ENCODE measurements around the gene SFMBT2.
"Not testable (repeated sequence)": the region's sequence is repeated elsewhere in the genome, so short reads cannot be mapped to it uniquely, and the experiment has no call there.

The SFMBT2 gene

DNA sequence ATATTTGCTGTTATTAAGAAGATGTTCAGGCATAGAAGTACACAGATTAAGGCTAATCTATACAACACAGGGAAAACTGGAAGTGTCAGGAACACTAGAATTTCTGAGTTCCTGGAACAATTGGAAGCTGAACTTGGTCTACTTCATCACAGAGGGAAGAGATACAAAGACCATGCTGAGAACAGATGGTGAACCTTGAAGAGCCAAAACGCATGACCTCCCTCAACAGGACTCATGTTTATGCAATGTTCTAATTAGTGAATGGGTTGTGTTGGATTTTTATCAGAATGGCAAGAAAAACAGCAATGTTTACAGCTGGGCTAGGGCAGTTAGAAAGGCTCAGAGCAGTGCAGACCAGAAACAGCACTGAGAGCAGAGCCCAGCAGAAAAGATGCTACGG lies 94.9 kb downstream of the SFMBT2 start:
- no peak overlapping the region for H3K4me3 ChIP-seq (ENCODE audit: low read length)
- H3K36me3 ChIP-seq (ENCODE audit: control insufficient read depth, low read depth, low read length): no peaks in the 10 kb centered on the region
- H3K27ac ChIP-seq (ENCODE audit: low read length): no peak overlapping the region
- no peaks in the 10 kb centered on the region for H3K9me3 ChIP-seq (ENCODE audit: control insufficient read depth, low read depth, low read length)
- no peaks in the 10 kb centered on the region for H3K4me1 ChIP-seq (ENCODE audit: control insufficient read depth, low read depth, low read length)
- H3K9ac ChIP-seq (ENCODE audit: low read length): no peak overlapping the region
- H3K27me3 ChIP-seq (ENCODE audit: control insufficient read depth, insufficient read depth, low read length): no peaks in the 10 kb centered on the region

DNA sequence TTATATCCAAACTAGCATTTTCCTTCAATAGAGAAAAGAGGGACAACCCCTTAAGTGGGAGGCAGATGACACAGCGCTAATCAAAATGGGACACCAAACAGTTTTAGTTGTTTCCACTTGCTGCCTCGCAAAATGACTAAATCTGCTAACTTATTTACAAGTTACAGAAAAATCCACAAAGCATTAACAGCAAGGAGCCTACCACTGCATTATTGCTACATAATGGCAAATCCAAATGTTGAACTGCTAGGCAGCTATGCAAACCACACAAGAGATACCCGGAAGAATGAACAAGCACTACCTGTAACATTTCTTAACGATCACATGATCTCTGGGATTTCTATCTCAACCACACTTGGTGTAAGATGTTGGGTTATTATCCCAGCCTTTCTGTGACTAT lies 96.7 kb downstream of the SFMBT2 start:
- no peaks in the 10 kb centered on the region for H3K4me1 ChIP-seq (ENCODE audit: control insufficient read depth, low read depth, low read length)
- no peak overlapping the region for H3K4me3 ChIP-seq (ENCODE audit: low read length)
- H3K27me3 ChIP-seq (ENCODE audit: control insufficient read depth, insufficient read depth, low read length): no peaks in the 10 kb centered on the region
- no peak overlapping the region for H3K9ac ChIP-seq (ENCODE audit: low read length)
- no peaks in the 10 kb centered on the region for H3K9me3 ChIP-seq (ENCODE audit: control insufficient read depth, low read depth, low read length)
- H3K27ac ChIP-seq (ENCODE audit: low read length): no peak overlapping the region
- H3K36me3 ChIP-seq (ENCODE audit: control insufficient read depth, low read depth, low read length): no peaks in the 10 kb centered on the region

DNA sequence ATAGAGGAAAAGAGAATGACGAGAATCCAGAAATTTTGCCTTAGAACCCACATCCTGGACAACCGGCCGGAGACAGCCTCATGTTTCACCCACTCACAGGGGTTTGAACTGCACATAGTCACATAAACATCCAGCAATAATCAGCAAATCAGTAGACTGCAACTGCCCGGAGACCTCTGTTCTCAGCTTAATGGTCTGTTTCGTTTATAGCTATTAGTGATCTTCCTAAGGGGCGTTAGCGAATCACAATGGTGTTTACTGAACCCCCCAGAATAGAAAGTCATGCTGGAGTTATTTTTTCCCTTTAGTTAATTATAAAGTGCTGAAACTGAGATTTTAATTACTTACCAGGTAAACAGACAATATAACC lies 98.4 kb downstream of the SFMBT2 start:
- Histone ChIP-seq H3K4me3 (ENCODE audit: low read length) (no peak overlapping the region), H3K27me3 (ENCODE audit: control insufficient read depth, insufficient read depth, low read length) (no peaks in the 10 kb centered on the region), H3K9me3 (ENCODE audit: control insufficient read depth, low read depth, low read length) (no peaks in the 10 kb centered on the region), H3K36me3 (ENCODE audit: control insufficient read depth, low read depth, low read length) (no peaks in the 10 kb centered on the region), H3K27ac (ENCODE audit: low read length) (no peak overlapping the region), H3K4me1 (ENCODE audit: control insufficient read depth, low read depth, low read length) (no peaks in the 10 kb centered on the region), H3K9ac (ENCODE audit: low read length) (no peak overlapping the region)

DNA sequence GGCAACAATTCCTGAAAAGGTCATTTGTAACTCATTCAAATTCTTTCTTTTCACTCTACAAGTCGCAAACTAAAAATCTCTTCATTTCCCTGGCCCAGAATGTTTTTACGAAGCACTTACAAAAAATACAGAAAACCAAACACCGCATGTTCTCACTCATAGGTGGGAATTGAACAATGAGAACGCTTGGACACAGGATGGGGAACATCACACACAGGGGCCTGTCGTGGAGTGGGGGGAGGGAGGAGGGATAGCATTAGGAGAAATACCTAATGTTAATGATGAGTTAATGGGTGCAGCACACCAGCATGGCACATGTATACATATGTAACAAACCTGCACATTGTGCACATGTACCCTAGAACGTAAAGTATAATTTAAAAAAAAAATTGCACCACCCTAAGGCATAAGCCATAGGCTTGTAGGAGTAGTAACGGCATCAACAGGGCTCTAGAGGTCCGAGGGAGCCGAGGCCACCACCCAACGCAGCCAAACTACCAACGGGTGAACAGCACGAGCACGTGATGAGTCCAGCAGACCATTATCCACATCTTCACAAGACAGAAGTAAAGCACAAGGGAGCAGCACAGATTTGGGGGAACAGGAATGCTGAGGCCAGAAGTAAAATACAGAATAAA lies 98.9 kb downstream of the SFMBT2 start:
- H3K27me3 ChIP-seq (ENCODE audit: control insufficient read depth, insufficient read depth, low read length); H3K27ac ChIP-seq (ENCODE audit: low read length); H3K36me3 ChIP-seq (ENCODE audit: control insufficient read depth, low read depth, low read length); H3K4me1 ChIP-seq (ENCODE audit: control insufficient read depth, low read depth, low read length); H3K4me3 ChIP-seq (ENCODE audit: low read length); H3K9ac ChIP-seq (ENCODE audit: low read length); H3K9me3 ChIP-seq (ENCODE audit: control insufficient read depth, low read depth, low read length): not testable (repeated sequence)

DNA sequence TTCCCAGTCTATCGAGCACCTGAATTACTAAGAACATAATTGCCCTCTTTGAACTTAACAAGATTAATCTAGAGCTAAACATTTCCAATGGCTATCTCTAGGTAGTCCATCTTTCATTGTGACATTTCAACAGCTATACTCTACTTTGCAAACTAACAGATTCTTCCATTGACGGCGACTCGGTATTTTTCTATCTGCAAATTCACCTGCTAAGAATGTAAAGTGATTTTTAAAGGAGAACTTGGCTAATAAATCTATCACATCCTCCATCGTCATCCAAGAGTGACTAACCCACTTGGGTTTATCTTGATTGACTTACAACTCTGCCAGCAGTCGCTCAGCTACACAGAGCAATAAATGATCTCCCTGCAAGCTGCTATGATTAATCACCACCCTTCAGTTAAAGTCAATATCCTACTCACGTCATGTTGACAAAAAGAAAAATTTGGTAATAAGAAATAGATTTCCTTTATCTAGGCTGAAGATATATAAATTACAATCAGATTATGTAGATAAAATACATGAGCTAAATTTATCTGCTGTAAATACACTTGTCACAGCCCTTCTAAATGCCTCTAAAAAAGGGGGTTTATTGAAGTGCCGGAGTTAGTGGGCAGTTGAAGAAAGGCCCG lies 99.5 kb downstream of the SFMBT2 start:
- H3K27ac ChIP-seq (ENCODE audit: low read length): no peak overlapping the region
- no peak overlapping the region for H3K9ac ChIP-seq (ENCODE audit: low read length)
- no peaks in the 10 kb centered on the region for H3K27me3 ChIP-seq (ENCODE audit: control insufficient read depth, insufficient read depth, low read length)
- H3K4me1 ChIP-seq (ENCODE audit: control insufficient read depth, low read depth, low read length): no peaks in the 10 kb centered on the region
- no peaks in the 10 kb centered on the region for H3K9me3 ChIP-seq (ENCODE audit: control insufficient read depth, low read depth, low read length)
- no peaks in the 10 kb centered on the region for H3K36me3 ChIP-seq (ENCODE audit: control insufficient read depth, low read depth, low read length)
- H3K4me3 ChIP-seq (ENCODE audit: low read length): no peak overlapping the region

DNA sequence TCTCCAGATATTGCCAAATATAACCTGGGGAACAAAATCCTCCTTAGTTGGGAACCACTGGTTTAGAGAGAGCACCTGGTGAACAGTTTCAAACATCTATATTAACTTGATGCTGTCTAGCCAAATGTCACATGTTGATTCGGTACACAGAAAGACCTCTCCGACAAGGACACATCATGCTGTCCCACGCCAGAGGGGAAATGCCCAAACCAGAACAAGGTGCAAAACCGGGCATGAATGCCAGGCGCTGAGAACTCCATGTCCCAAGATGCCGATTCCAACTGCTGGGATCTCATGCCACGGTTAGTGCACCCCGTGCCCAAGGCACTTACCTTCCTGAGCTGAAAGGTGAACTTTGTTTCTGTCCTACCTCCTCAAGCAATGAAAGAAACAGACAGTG lies 100.8 kb downstream of the SFMBT2 start:
- no peak overlapping the region for H3K27ac ChIP-seq (ENCODE audit: low read length)
- H3K36me3 ChIP-seq (ENCODE audit: control insufficient read depth, low read depth, low read length): no peaks in the 10 kb centered on the region
- no peaks in the 10 kb centered on the region for H3K4me1 ChIP-seq (ENCODE audit: control insufficient read depth, low read depth, low read length)
- H3K9ac ChIP-seq (ENCODE audit: low read length): no peak overlapping the region
- no peaks in the 10 kb centered on the region for H3K9me3 ChIP-seq (ENCODE audit: control insufficient read depth, low read depth, low read length)
- no peak overlapping the region for H3K4me3 ChIP-seq (ENCODE audit: low read length)
- H3K27me3 ChIP-seq (ENCODE audit: control insufficient read depth, insufficient read depth, low read length): no peaks in the 10 kb centered on the region

DNA sequence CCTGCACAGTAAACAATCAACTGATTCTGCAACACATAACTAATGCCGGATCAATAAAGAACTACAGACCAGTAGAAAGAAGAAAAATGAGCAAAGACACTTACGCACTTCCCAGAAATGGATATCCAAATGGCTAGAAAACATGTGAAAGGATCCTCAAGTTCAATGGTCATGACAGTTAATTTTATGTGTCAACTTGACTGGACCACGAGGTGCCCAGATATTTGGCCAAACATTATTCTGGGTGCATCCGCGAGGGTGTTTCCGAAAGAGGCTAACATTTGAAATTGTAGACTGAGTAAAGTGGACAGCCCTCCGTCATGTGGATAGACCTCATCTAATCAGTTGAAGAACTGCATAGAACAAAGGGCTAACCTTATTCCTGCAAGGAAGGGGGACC lies 102.0 kb downstream of the SFMBT2 start:
- H3K27me3 ChIP-seq (ENCODE audit: control insufficient read depth, insufficient read depth, low read length): no peaks in the 10 kb centered on the region
- no peaks in the 10 kb centered on the region for H3K9me3 ChIP-seq (ENCODE audit: control insufficient read depth, low read depth, low read length)
- no peaks in the 10 kb centered on the region for H3K4me1 ChIP-seq (ENCODE audit: control insufficient read depth, low read depth, low read length)
- no peak overlapping the region for H3K9ac ChIP-seq (ENCODE audit: low read length)
- no peaks in the 10 kb centered on the region for H3K36me3 ChIP-seq (ENCODE audit: control insufficient read depth, low read depth, low read length)
- H3K4me3 ChIP-seq (ENCODE audit: low read length): no peak overlapping the region
- no peak overlapping the region for H3K27ac ChIP-seq (ENCODE audit: low read length)

DNA sequence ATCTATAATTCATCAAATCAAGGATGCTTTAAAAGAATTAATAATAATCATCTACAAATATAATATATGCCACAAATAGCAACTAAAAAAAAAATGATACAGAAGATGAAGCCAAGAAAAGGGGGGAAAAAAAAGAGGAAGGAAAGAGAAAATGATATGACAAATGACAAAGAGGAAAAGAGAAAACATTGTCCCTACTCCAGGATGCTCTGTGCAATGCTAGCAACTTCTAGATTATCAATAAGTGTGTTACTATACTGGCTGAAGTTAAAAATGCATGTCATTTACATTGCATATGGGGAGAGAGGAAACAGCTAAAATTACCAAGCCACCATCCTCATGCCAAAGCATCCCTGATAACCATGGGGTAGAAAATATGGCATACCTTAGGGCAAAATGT lies 104.2 kb downstream of the SFMBT2 start:
- H3K36me3 ChIP-seq (ENCODE audit: control insufficient read depth, low read depth, low read length): no peaks in the 10 kb centered on the region
- H3K4me3 ChIP-seq (ENCODE audit: low read length): no peak overlapping the region
- H3K27me3 ChIP-seq (ENCODE audit: control insufficient read depth, insufficient read depth, low read length): no peaks in the 10 kb centered on the region
- no peak overlapping the region for H3K9ac ChIP-seq (ENCODE audit: low read length)
- H3K9me3 ChIP-seq (ENCODE audit: control insufficient read depth, low read depth, low read length): no peaks in the 10 kb centered on the region
- no peak overlapping the region for H3K27ac ChIP-seq (ENCODE audit: low read length)
- H3K4me1 ChIP-seq (ENCODE audit: control insufficient read depth, low read depth, low read length): no peaks in the 10 kb centered on the region

DNA sequence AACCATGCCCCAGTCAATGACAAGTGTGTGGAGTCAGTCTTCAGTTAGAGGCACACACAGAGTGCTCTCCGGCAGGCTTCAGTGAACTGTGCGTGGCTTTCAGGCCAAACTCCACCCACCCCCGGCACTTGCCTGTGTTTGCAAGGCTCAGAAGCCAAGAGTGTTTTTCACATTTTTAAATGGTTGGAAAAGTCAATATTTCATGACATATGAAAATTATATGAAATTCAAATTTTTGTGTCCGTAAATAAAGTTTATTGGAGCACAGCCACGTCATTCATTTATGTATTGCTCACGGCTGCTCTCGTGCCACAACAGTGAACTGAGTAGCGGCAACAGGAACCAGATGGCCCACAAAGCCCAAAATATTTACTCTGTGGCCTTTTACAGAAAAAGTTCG lies 104.7 kb downstream of the SFMBT2 start:
- Histone ChIP-seq H3K9me3 (ENCODE audit: control insufficient read depth, low read depth, low read length) (no peaks in the 10 kb centered on the region), H3K4me3 (ENCODE audit: low read length) (no peak overlapping the region), H3K36me3 (ENCODE audit: control insufficient read depth, low read depth, low read length) (no peaks in the 10 kb centered on the region), H3K27me3 (ENCODE audit: control insufficient read depth, insufficient read depth, low read length) (no peaks in the 10 kb centered on the region), H3K9ac (ENCODE audit: low read length) (no peak overlapping the region), H3K27ac (ENCODE audit: low read length) (no peak overlapping the region), H3K4me1 (ENCODE audit: control insufficient read depth, low read depth, low read length) (no peaks in the 10 kb centered on the region)

DNA sequence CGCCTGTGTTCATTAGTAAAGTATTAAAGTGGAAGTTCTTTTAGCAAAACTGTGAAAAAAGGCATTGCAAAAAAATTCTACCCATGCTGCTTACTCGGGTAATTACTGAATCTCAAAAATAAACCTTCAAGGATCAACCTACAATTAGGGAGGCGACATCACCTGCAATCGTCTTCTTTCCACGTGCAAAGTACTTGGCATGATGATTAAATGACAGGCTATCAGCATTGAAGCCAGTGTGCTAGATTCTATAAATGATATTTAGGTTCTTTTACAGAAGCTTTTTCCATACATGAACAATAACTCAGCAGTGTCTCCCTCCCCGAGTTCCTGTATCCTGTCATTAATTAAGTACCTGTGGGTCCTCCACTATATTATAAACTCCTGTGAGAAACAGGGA lies 105.8 kb downstream of the SFMBT2 start:
- H3K27me3 ChIP-seq (ENCODE audit: control insufficient read depth, insufficient read depth, low read length): no peaks in the 10 kb centered on the region
- no peaks in the 10 kb centered on the region for H3K4me1 ChIP-seq (ENCODE audit: control insufficient read depth, low read depth, low read length)
- H3K9me3 ChIP-seq (ENCODE audit: control insufficient read depth, low read depth, low read length): no peaks in the 10 kb centered on the region
- no peak overlapping the region for H3K9ac ChIP-seq (ENCODE audit: low read length)
- H3K36me3 ChIP-seq (ENCODE audit: control insufficient read depth, low read depth, low read length): no peaks in the 10 kb centered on the region
- no peak overlapping the region for H3K4me3 ChIP-seq (ENCODE audit: low read length)
- H3K27ac ChIP-seq (ENCODE audit: low read length): no peak overlapping the region

DNA sequence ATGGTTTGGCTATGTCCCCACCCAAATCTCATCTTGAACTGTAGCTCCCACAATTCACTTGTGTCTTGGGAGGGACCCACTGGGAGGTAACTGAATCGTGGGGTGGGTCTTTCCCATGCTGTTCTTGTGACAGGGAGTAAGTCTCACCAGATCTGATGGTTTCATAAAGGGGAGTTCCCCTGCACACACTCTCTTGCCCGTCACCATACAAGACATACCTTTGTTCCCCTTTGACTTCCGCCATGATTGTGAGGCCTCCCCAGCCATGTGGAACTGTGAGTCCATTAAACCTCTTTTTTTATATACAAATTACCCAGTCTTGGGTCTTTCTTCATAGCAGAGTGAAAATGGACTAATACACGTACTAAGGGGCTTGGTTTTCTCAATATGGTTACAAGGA lies 106.7 kb downstream of the SFMBT2 start:
- no peaks in the 10 kb centered on the region for H3K36me3 ChIP-seq (ENCODE audit: control insufficient read depth, low read depth, low read length)
- no peaks in the 10 kb centered on the region for H3K4me1 ChIP-seq (ENCODE audit: control insufficient read depth, low read depth, low read length)
- H3K4me3 ChIP-seq (ENCODE audit: low read length): no peak overlapping the region
- no peaks in the 10 kb centered on the region for H3K9me3 ChIP-seq (ENCODE audit: control insufficient read depth, low read depth, low read length)
- H3K9ac ChIP-seq (ENCODE audit: low read length): no peak overlapping the region
- no peak overlapping the region for H3K27ac ChIP-seq (ENCODE audit: low read length)
- H3K27me3 ChIP-seq (ENCODE audit: control insufficient read depth, insufficient read depth, low read length): no peaks in the 10 kb centered on the region

DNA sequence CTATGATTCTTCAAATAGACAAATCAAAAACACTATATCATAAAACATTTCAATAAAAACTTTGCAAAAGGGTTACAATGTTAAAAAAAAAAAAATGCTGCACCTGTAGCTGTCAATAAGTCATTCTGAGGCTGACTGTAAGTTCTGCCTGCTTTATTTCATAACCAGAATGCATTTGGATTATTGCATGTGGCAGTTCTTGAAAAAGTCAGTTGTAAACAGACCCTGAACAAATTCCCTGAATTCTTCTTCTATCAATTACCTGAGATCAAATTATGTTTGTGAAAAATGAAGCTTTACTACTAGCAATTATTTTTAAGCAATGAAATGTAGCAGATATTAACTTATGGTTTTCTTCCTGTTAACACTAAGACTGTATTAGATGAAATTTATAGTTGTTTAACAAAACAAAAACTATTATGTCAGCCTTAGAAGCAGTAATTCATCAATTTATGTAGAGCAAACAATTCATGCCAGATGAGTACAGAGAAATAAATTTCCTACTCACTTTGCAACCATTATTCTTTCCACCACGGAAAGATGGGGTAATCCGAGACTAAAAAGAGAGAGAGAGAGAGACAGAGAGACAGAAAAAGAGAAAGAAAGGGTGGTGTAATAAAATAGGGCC lies 107.8 kb downstream of the SFMBT2 start:
- H3K9me3 ChIP-seq (ENCODE audit: control insufficient read depth, low read depth, low read length): no peaks in the 10 kb centered on the region
- no peak overlapping the region for H3K9ac ChIP-seq (ENCODE audit: low read length)
- H3K4me3 ChIP-seq (ENCODE audit: low read length): no peak overlapping the region
- H3K27me3 ChIP-seq (ENCODE audit: control insufficient read depth, insufficient read depth, low read length): no peaks in the 10 kb centered on the region
- no peaks in the 10 kb centered on the region for H3K4me1 ChIP-seq (ENCODE audit: control insufficient read depth, low read depth, low read length)
- no peak overlapping the region for H3K27ac ChIP-seq (ENCODE audit: low read length)
- H3K36me3 ChIP-seq (ENCODE audit: control insufficient read depth, low read depth, low read length): no peaks in the 10 kb centered on the region
